ENCODE measurements around the gene PCDH9.

Gene PCDH9

GRCh38 chr13:67036699-67037457 is 193.3 kb downstream of the PCDH9 start:
- no peak for DNase-seq (ENCODE audit: low read depth)

GRCh38 chr13:67033170-67033569 is 197.0 kb downstream of the PCDH9 start:
- no peak for DNase-seq (ENCODE audit: low read depth)

- DNase-seq (ENCODE audit: low read depth): no peak
Observed at GRCh38 chr13:67023130-67023876, 206.8 kb downstream of the PCDH9 start.

GRCh38 chr13:67018775-67019174 is 211.4 kb downstream of the PCDH9 start:
- no peak for DNase-seq (ENCODE audit: low read depth)

- DNase-seq (ENCODE audit: low read depth): no peak
Observed at GRCh38 chr13:67017276-67017675, 212.9 kb downstream of the PCDH9 start.

- no peak for DNase-seq (ENCODE audit: low read depth)
Observed at GRCh38 chr13:67015976-67016600, 214.0 kb downstream of the PCDH9 start.

GRCh38 chr13:67014399-67014798 is 215.7 kb downstream of the PCDH9 start:
- no peak for DNase-seq (ENCODE audit: low read depth)

DNA sequence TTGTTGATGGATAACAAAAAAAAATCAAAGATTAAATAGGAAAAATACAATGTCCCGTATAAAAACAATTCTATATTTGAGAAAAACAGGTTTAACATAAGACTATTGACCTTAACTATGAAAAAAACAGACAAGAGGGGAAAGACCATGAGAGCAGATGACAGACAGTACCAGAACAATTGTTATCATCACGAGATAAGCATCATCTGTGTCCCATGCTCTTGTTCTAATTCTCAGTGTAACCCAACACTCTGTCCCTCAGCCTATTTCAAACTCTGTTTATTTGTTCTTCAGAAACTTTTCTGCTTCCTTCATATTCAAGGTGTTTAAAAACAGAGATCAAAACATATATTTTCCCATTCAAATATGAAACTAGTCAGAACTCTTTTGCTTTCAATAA is 216.4 kb downstream of the PCDH9 start:
- DNase-seq (ENCODE audit: low read depth): no peak

DNA sequence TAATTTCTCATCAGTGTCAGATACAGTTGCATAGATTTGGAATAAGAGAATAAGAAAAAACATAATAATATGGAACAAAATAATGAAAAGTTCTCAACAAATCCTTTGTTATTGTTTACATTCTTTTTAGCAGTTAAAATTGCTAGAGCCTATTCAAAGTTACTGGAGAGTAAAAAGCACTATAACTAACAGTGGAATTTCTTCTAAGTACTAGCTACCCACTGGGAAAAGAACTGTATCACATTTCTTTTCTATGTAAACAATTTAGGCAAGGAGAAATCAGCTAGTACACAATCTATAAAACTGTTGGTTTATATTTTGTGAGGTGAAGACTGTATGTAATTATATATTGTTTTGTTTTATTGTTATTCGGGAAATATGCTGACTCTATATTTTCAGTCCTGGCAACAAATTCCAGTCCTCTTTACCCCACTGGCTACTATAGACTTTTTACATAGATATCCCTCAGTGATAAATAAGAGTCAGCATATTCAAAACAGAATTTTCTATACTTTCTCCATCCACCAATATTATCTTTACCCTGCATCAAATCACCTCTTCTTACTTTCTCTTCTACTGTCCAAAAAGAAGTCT is 222.0 kb downstream of the PCDH9 start:
- DNase-seq (ENCODE audit: low read depth): no peak

DNA sequence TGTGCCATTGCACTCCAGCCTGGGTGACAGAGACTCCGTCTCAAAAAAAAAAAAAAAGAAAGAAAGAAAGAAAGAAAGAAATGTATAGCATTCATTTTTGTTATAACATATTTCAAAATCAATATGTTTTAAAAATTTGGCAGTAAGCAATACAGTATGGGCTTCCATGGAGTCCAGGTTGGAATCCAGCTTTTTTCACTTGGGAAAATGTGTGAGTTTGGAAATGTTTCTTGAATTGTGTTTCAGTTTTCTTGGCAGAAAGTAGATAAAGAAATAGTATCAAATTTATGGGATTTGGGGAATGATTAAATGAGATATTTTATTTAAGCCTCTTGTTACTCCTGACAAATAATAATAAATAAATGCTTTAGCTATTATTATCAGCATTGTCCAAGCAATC is 225.6 kb downstream of the PCDH9 start:
- DNase-seq (ENCODE audit: low read depth): no peak

GRCh38 chr13:67003743-67004142 is 226.4 kb downstream of the PCDH9 start:
- no peak for DNase-seq (ENCODE audit: low read depth)

- DNase-seq (ENCODE audit: low read depth): no peak
Observed at GRCh38 chr13:67001363-67001762, 228.8 kb downstream of the PCDH9 start.

GRCh38 chr13:66996503-66996902 is 233.6 kb downstream of the PCDH9 start:
- no peak for DNase-seq (ENCODE audit: low read depth)

DNA sequence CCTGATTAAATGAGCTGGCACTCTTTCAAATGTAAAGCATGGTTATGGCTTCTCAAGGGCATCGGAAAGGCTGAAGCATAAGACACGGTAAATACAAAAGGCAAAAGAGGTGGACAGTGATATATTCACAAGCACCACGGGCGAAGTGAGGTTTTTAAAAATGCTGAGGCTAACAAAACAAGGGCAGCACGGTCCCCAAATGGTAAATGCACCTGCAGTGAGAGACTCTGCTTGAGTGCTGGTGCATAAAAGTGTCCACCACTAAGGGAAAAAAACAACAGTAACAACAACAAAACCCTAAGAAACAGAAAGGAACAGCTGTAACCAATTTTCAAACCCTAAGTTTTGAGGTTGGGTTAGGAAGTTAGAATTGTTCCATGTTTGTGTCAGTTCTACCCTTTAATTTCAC is 234.9 kb downstream of the PCDH9 start:
- no peak for DNase-seq (ENCODE audit: low read depth)

DNA sequence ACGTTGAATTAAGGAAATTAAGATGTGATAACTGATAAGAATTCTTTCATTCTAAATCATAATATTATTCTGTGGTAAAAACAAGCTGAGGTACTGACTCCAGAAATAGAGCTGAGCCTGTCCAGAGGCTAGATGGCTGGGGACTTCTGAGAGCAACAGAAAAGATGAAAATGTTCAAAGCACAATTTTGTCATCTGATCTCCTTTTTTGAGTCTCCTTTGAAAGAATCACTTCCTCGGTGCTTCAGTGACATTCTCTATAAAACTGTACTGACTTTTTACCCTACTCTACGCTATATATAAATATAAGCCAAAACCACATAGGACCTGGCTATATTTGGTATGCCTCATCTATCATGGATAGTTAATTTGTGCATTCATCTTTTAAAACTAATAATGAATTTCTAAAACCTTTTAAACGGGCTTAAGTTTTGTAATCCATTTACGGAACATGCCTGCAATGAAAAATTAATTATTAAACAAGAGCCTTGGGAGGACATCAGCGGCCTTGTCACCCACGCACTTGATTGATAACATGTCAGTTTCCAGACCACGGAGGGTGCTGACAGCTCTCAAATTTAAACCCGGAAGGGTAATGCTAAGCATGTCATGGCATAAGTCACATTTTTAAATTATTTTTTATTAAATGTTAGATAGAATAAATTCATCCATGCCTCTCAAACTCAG is 235.5 kb downstream of the PCDH9 start:
- DNase-seq (ENCODE audit: low read depth): no peak

DNA sequence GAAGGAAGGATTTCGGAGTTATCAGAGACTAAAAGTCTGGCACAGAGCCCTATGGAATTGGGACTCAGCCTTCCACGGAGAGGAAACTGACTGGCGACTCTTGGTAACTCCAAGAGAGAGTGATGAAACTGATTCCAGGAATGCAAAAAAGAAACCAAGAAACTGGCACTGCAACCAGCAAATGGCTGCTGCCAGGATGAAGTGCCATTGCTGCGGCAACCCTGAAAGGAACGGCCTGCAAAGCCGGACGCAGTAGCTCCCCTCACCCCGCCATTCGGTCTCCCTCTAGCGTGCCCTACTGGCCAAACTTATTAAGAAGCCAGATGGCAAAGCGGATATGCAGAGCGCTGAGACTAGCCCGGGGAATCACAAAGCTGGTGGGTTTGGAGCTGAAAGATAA is 236.0 kb downstream of the PCDH9 start:
- DNase-seq (ENCODE audit: low read depth): no peak

- no peak for DNase-seq (ENCODE audit: low read depth)
Observed at GRCh38 chr13:66992719-66993118, 237.4 kb downstream of the PCDH9 start.

GRCh38 chr13:66992183-66992582 is 238.0 kb downstream of the PCDH9 start:
- no peak for DNase-seq (ENCODE audit: low read depth)

DNA sequence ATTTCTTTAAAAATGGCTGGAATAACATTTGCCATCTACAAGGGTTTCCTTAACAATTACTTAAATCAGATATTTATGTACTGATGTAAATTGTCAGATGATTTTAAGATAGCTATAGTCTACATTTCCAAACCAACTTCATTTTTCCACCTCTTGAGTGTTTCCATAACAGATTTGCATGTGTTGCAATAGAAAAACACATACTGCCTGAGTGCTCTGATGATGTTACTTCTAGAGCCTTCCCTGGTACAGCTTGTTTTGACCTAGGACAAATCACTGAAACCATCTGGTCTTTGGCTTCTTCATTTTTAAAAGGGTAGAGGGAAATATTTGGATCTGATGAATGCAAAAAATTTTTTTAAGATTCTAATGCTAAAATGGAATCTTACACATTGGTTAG is 245.9 kb downstream of the PCDH9 start:
- no peak for DNase-seq (ENCODE audit: low read depth)

DNA sequence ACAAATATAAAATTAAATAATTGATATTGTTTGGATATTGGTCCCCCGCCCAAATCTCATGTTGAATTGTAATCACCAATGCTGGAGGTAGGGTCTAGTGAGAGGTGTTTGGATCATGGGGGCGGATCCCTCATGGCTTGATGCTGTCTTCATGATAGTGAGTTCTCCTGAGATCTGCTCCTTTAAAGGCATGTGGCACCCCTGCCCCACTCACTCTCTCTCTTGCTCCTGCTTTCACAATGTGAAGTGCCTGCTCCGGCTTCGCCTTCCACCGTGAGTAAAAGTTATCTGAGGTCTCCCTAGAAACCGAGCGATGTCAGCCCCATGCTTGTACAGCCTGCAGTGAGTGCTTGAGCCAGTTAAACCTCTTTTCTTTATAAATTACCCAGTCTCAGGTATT is 248.2 kb downstream of the PCDH9 start:
- DNase-seq (ENCODE audit: low read depth): no peak

DNA sequence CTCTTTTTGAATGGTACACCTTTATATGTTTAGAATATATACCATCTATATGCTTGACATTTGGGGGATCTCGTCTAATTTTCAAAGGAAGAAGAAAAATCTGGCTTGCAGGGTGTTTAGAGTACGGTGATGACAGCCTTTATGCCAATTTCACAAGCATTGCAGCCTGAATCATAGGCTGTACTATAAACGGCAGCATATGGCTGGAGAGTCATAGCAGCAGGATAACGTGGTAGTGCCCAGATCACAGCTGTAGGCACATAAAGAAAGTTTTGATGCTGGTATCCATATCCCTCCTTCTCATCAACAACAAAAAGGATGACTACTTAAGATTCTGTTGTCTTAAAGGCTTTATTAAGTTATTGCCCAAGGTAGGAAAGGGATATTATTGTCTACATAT is 253.0 kb downstream of the PCDH9 start:
- DNase-seq (ENCODE audit: low read depth): no peak

DNA sequence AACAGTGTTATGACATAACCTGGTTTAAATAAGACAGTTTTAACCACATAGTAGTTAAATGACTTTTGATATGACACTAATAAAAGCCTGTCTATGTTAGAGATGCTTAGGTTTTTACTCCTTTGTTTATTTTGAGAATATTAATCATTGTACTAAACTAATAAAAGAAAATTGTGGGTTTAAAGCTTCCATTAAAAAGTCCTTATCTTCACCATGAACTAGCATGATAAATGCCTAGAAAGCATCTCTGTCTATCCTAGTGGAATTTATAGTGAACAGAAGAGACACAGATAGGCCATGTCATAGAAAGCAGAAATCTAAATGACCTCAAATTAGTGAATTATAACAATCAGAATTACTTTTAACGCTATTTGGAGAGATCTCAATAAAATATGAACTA is 255.2 kb downstream of the PCDH9 start:
- no peak for DNase-seq (ENCODE audit: low read depth)
